IMR-90 (cell line): ENCODE results near the gene TMEM60. TPM values are rescaled to one million over a fixed set of nuclear protein-coding genes. Genes with fewer than 3 reads are reported as not detected.

Experiments used
- ATAC-seq: fragments of 200-7000 bp; cut with Tn5 transposase; 2 replicates; pipeline ENCODE4 v1.9.1; 2020; ENCODE audit warnings: low read depth, mild to moderate bottlenecking, moderate library complexity
- BruUV-seq: library from RNA; stranded (reverse); fragments of 400-500 nt; replicated peaks from 2 replicates; lab custom pipeline; 2021; lab: Mats Ljungman, UMichigan
- CTCF ChIA-PET: fragments of 300-600 bp; formaldehyde crosslinking; extraction: SDS; loops from one replicate; lab custom pipeline; 2021; ENCODE audit warnings: antibody characterized with exemption; lab: Yijun Ruan, JAX
- POLR2A ChIA-PET: fragments of 300-600 bp; sonication (Branson Sonifier 250); formaldehyde crosslinking; loops from one replicate; lab custom pipeline; 2022; ENCODE audit warnings: antibody characterized with exemption; ENCODE audit not compliant: unreplicated experiment; lab: Charles Lee
- DNase-seq: peaks from one replicate; pipeline ENCODE4 v3.0.0; 2013
- H2AFZ ChIP-seq: replicated peaks from 2 replicates; pipeline ENCODE3; 2013; ENCODE audit warnings: low read length, mild to moderate bottlenecking; ENCODE audit not compliant: poor library complexity
- H2AK5ac ChIP-seq: 2 replicates; pipeline ENCODE4 v1.6.1; 2013; ENCODE audit warnings: low read depth, low read length, inconsistent platforms
- H2AK9ac ChIP-seq: replicated peaks from 2 replicates; pipeline ENCODE3; 2013; ENCODE audit warnings: mild to moderate bottlenecking, low read depth, low read length, moderate library complexity; ENCODE audit not compliant: poor library complexity
- H2BK120ac ChIP-seq: 2 replicates; pipeline ENCODE4 v1.6.1; 2013; ENCODE audit warnings: low read depth, low read length, inconsistent platforms
- H2BK15ac ChIP-seq: 3 replicates; pipeline ENCODE4 v1.6.1; 2013; ENCODE audit warnings: low read depth, low read length, inconsistent platforms
- H2BK20ac ChIP-seq: 2 replicates; pipeline ENCODE4 v1.6.1; 2013; ENCODE audit warnings: low read depth, mild to moderate bottlenecking, inconsistent platforms, low read length, moderate library complexity
- H2BK5ac ChIP-seq: 2 replicates; pipeline ENCODE4 v1.6.1; 2013; ENCODE audit warnings: mild to moderate bottlenecking, low read depth, low read length, inconsistent platforms; ENCODE audit not compliant: poor library complexity, severe bottlenecking
- H3K14ac ChIP-seq: replicated peaks from 2 replicates; pipeline ENCODE4 v1.6.1; 2013; ENCODE audit warnings: low read depth, low read length, inconsistent platforms
- H3K18ac ChIP-seq: 2 replicates; pipeline ENCODE4 v1.6.1; 2013; ENCODE audit warnings: low read depth, low read length, control low read depth
- H3K23ac ChIP-seq: 2 replicates; pipeline ENCODE4 v1.6.1; 2013; ENCODE audit warnings: low read depth, low read length, inconsistent platforms
- H3K27ac ChIP-seq: 2 replicates; pipeline ENCODE4 v1.5.1; 2013; ENCODE audit warnings: mild to moderate bottlenecking, control low read depth, low read length; ENCODE audit not compliant: insufficient read depth
- H3K27me3 ChIP-seq: 2 replicates; pipeline ENCODE4 v1.6.1; 2013; ENCODE audit warnings: low read length; ENCODE audit not compliant: control insufficient read depth, insufficient read depth
- H3K36me3 ChIP-seq: 2 replicates; pipeline ENCODE4 v1.6.1; 2013; ENCODE audit warnings: low read length, mixed read lengths; ENCODE audit not compliant: control insufficient read depth, insufficient read depth
- H3K4ac ChIP-seq: 2 replicates; pipeline ENCODE4 v1.6.1; 2013; ENCODE audit warnings: low read depth, low read length, inconsistent platforms
- H3K4me1 ChIP-seq: 2 replicates; pipeline ENCODE4 v1.6.1; 2013; ENCODE audit warnings: low read length, mixed read lengths; ENCODE audit not compliant: control insufficient read depth, insufficient read depth
- H3K4me2 ChIP-seq: 2 replicates; pipeline ENCODE4 v1.6.1; 2013; ENCODE audit warnings: low read depth, mild to moderate bottlenecking, control low read depth, low read length, moderate library complexity
- H3K4me3 ChIP-seq: 2 replicates; pipeline ENCODE4 v1.5.1; 2013; ENCODE audit warnings: low read depth, mild to moderate bottlenecking, control low read depth, low read length, moderate library complexity; ENCODE audit not compliant: insufficient read depth
- H3K56ac ChIP-seq: 2 replicates; pipeline ENCODE4 v1.6.1; 2013; ENCODE audit warnings: low read length, inconsistent platforms; ENCODE audit not compliant: insufficient read depth; ENCODE audit errors: extremely low read depth
- H3K79me1 ChIP-seq, 2 experiments: 2 replicates each; pipeline ENCODE4 v1.6.1; 2013; ENCODE audit warnings: low read length in 2 of 2, inconsistent platforms in 1 of 2, low read depth in 1 of 2
- H3K9ac ChIP-seq: 2 replicates; pipeline ENCODE4 v1.6.1; 2013; ENCODE audit warnings: low read depth, low read length, control low read depth
- H3K9me1 ChIP-seq: 2 replicates; pipeline ENCODE4 v1.6.1; 2013; ENCODE audit warnings: low read length, inconsistent platforms; ENCODE audit not compliant: insufficient read depth
- H3K9me3 ChIP-seq: 2 replicates; pipeline ENCODE4 v1.6.1; 2013; ENCODE audit warnings: low read length; ENCODE audit not compliant: control insufficient read depth, insufficient read depth
- H4K20me1 ChIP-seq: 2 replicates; pipeline ENCODE4 v1.6.1; 2013; ENCODE audit warnings: low read length, inconsistent platforms; ENCODE audit not compliant: insufficient read depth
- H4K5ac ChIP-seq: 2 replicates; pipeline ENCODE4 v1.6.1; 2013; ENCODE audit warnings: mild to moderate bottlenecking, low read depth, low read length, control low read depth
- H4K8ac ChIP-seq, 2 experiments: 2 replicates each; pipeline ENCODE4 v1.6.1; 2013; ENCODE audit warnings: low read depth in 2 of 2, low read length in 2 of 2, control low read depth in 1 of 2, inconsistent platforms in 1 of 2
- H4K91ac ChIP-seq: 2 replicates; pipeline ENCODE4 v1.6.1; 2013; ENCODE audit warnings: low read depth, low read length, inconsistent platforms; ENCODE audit not compliant: insufficient read depth
- BHLHE40 ChIP-seq: fragments of 150-350 bp; IDR thresholded peaks from 2 replicates; pipeline ENCODE4 v1.6.1; 2016; ENCODE audit warnings: mild to moderate bottlenecking, low read depth, low read length
- CEBPB ChIP-seq: IDR thresholded peaks from 2 replicates; pipeline ENCODE4 v1.6.1; 2012; ENCODE audit warnings: low read depth, low read length, improper control_type of control experiment
- ELK1 ChIP-seq: fragments of 150-350 bp; IDR thresholded peaks from 2 replicates; pipeline ENCODE4 v1.6.1; 2016; ENCODE audit warnings: low read depth, mild to moderate bottlenecking, low read length, moderate library complexity, borderline replicate concordance
- FOS ChIP-seq: fragments of 150-350 bp; IDR thresholded peaks from 2 replicates; pipeline ENCODE4 v1.6.1; 2016; ENCODE audit warnings: low read depth, low read length
- MAFK ChIP-seq: IDR thresholded peaks from 2 replicates; pipeline ENCODE4 v1.6.1; 2012; ENCODE audit warnings: low read depth, low read length, improper control_type of control experiment
- MAZ ChIP-seq: IDR thresholded peaks from 2 replicates; pipeline ENCODE4 v1.6.1; 2012; ENCODE audit warnings: low read depth, mild to moderate bottlenecking, low read length, improper control_type of control experiment, moderate library complexity, borderline replicate concordance
- NFE2L2 ChIP-seq: fragments of 150-350 bp; IDR thresholded peaks from 2 replicates; pipeline ENCODE4 v1.6.1; 2016; ENCODE audit warnings: low read depth, mild to moderate bottlenecking, low read length
- WGBS, 2 experiments: methylation state at CpG; one replicate each; pipeline versions ENCODE4 v1.1.5 to v1.1.7; 2013; ENCODE audit warnings: missing lambda C conversion rate in 2 of 2; ENCODE audit not compliant: insufficient read length in 1 of 2; ENCODE audit errors: extremely low coverage in 2 of 2; 5-methylcytosine and 5-hydroxymethylcytosine counted together
- dilution Hi-C: fragments of 300-500 bp; cut with HindIII; formaldehyde crosslinking; loops from one replicate; pipeline ENCODE4 v1.14.3; 2018; ENCODE audit warnings: low sequenced_read_pairs; ENCODE audit not compliant: unreplicated experiment
- in situ Hi-C: fragments of 300-500 bp; cut with MboI; formaldehyde crosslinking; loops from 3 replicates; pipeline ENCODE4 v1.14.3; 2019; ENCODE audit warnings: low sequenced_read_pairs, inconsistent platforms, mixed read lengths
- intact Hi-C: fragments of 100-400 bp; cut with micrococcal nuclease; formaldehyde crosslinking; loops from 2 replicates; pipeline ENCODE4 v1.10.0; 2022
- polyA plus RNA-seq, 3 experiments: library from polyadenylated mRNA; depleted of rRNA; stranded (reverse); fragments of >200 nt; gene quantifications; 2 replicates each; pipeline ENCODE4 v1.2.3, GENCODE V29; 2012; ENCODE audit warnings: low replicate concordance in 1 of 3
- total RNA-seq: library from RNA; depleted of rRNA; stranded (reverse); fragments of >200 nt; gene quantifications from 2 replicates; pipeline ENCODE4 v1.2.3, GENCODE V29; 2012
- TF ChIP-seq, protein P1 (sequence below): fragments of 150-350 bp; IDR thresholded peaks from 2 replicates; pipeline ENCODE4 v1.6.1; 2017; ENCODE audit warnings: mild to moderate bottlenecking, antibody characterized with exemption, low read length, low read depth

Gene TMEM60
- total and polyA plus RNA-seq, 2 of the 4 experiments (the other 2 are of a cell fraction) = 9.9 to 17.2 TPM

GRCh38 chr7:77806425-77806824 is 8.2 kb upstream of the TMEM60 start:
- ChIA-PET CTCF (no interaction called here), POLR2A (no interaction called here)
- TF ChIP-seq CEBPB (no peak), NFE2L2 (no peak), BHLHE40 (no peak), FOS (no peak), ELK1 (no peak), MAFK (no peak), MAZ (no peak)
- TF ChIP-seq, protein P1, sequence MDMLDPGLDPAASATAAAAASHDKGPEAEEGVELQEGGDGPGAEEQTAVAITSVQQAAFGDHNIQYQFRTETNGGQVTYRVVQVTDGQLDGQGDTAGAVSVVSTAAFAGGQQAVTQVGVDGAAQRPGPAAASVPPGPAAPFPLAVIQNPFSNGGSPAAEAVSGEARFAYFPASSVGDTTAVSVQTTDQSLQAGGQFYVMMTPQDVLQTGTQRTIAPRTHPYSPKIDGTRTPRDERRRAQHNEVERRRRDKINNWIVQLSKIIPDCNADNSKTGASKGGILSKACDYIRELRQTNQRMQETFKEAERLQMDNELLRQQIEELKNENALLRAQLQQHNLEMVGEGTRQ = no peak
- H4K20me1 ChIP-seq = no peaks in the 10 kb centered on the region
- peaks cover 2% of the 10 kb centered on the region; the same call in 1 of the 2 replicates for H3K9me1 ChIP-seq
- H3K27me3 ChIP-seq = no peaks in the 10 kb centered on the region
- no peak overlapping the region for H2BK120ac ChIP-seq
- H2AK9ac ChIP-seq = no peak overlapping the region
- H3K4me2 ChIP-seq = no peak overlapping the region
- H3K9me3 ChIP-seq = peaks cover 3% of the 10 kb centered on the region; the same call in 1 of the 2 replicates
- H2BK20ac ChIP-seq = no peak overlapping the region
- no peak overlapping the region for H3K18ac ChIP-seq
- WGBS, 2 experiments = no CpG with 5 or more reads among the region's 2 CpGs
- ATAC-seq (no peak), DNase-seq (no peak)
- H2BK15ac ChIP-seq = no peak overlapping the region
- no peak overlapping the region for H2BK5ac ChIP-seq
- no peak overlapping the region for H2AFZ ChIP-seq
- no peak overlapping the region for H4K5ac ChIP-seq
- no peak overlapping the region for H3K9ac ChIP-seq
- in situ Hi-C loops = no loop called here
- intact Hi-C loops = no loop called here
- no peak overlapping the region for H4K91ac ChIP-seq
- H3K4me3 ChIP-seq = no peak overlapping the region
- H3K27ac ChIP-seq = no peak overlapping the region
- no peaks in the 10 kb centered on the region for H3K36me3 ChIP-seq
- no peak overlapping the region for H3K4ac ChIP-seq
- no peak overlapping the region for H3K23ac ChIP-seq
- no peak overlapping the region for H3K56ac ChIP-seq
- peaks cover 12 to 37% of the 10 kb centered on the region in 2 experiments for H3K79me1 ChIP-seq
- H3K14ac ChIP-seq = no peak overlapping the region
- no peaks in the 10 kb centered on the region; the same call in 1 of the 2 replicates for H3K4me1 ChIP-seq
- BruUV-seq = no TSS peak
- no peak overlapping the region for H2AK5ac ChIP-seq
- dilution Hi-C loops = no loop called here
- no peak overlapping the region for H4K8ac ChIP-seq
